ENCODE results near the gene FILIP1. TPM values are rescaled to one million over a fixed set of nuclear protein-coding genes. Genes with fewer than 3 reads are reported as not detected.

Gene FILIP1
- total RNA-seq, 4 donors from 2014 or later: 36.0 to 57.6 (median 48.0) TPM

DNA sequence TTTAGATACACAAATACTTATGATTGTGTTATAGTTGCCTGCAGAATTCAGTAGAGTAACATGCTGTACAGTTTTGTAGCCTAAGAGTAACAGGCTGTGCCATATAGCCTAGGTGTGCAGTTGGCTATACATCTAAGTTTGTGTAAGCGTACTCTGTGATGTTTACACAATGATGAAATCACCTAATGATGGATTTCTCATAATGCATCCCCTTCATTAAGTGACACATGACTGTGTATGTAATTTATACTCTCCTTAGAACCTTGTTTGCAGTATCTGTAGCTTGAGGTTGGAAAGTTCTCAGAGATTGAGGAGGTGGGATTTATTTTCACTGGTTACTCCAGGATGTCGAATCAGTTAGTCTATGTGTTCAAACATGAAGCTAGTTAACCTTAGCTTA, 142.0 kb downstream of the FILIP1 start:
- ATAC-seq: no peak
- Histone ChIP-seq H3K4me3 (no peak overlapping the region), H3K36me3 (peaks cover 0 to 22% of the 10 kb centered on the region in 2 donors), H3K9me3 (no peaks in the 10 kb centered on the region), H3K27ac (no peak overlapping the region), H3K27me3 (no peaks in the 10 kb centered on the region), H3K4me1 (peaks cover 6 to 37% (median 7%) of the 10 kb centered on the region in 3 donors)
- TF ChIP-seq, protein P1, sequence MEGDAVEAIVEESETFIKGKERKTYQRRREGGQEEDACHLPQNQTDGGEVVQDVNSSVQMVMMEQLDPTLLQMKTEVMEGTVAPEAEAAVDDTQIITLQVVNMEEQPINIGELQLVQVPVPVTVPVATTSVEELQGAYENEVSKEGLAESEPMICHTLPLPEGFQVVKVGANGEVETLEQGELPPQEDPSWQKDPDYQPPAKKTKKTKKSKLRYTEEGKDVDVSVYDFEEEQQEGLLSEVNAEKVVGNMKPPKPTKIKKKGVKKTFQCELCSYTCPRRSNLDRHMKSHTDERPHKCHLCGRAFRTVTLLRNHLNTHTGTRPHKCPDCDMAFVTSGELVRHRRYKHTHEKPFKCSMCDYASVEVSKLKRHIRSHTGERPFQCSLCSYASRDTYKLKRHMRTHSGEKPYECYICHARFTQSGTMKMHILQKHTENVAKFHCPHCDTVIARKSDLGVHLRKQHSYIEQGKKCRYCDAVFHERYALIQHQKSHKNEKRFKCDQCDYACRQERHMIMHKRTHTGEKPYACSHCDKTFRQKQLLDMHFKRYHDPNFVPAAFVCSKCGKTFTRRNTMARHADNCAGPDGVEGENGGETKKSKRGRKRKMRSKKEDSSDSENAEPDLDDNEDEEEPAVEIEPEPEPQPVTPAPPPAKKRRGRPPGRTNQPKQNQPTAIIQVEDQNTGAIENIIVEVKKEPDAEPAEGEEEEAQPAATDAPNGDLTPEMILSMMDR (IDR thresholded peaks at IDR 0.05): no peak
- WGBS, 2 donors (ENCODE audit: low coverage in 1 of 2): 66 to 78% methylated on average over 2 of the region's 2 CpGs

DNA sequence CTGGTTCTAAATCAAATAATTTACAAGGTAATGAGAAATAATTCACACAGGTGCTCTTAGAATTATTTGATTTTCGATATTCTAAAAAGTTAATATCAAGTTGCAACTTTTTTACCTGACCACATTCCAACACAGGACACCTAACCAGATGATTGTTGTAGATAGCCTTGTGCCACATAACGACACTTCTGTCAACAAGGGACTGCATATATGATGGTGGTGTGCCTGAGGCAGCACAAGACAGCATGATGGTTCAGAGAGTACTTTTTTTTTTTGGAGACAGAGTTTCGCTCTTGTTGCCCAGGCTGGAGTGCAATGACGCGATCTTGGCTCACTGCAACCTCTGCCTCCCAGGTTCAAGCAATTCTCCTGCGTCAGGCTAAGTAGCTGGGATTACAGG, 142.8 kb downstream of the FILIP1 start:
- peaks cover 0 to 22% of the 10 kb centered on the region in 2 donors for H3K36me3 ChIP-seq
- 82 to 92% methylated on average over 5 of the region's 6 CpGs for WGBS, 2 donors (ENCODE audit: low coverage in 1 of 2)
- TF ChIP-seq POLR2A (IDR thresholded peaks at IDR 0.05): no peak
- TF ChIP-seq POLR2AphosphoS5 (IDR thresholded peaks at IDR 0.05): no peak
- TF ChIP-seq EP300 (IDR thresholded peaks at IDR 0.05): no peak
- TF ChIP-seq, protein P1 (IDR thresholded peaks at IDR 0.05): no peak
- no peaks in the 10 kb centered on the region for H3K27me3 ChIP-seq
- ATAC-seq: no peak
- H3K4me1 ChIP-seq: peaks cover 6 to 37% (median 7%) of the 10 kb centered on the region in 3 donors
- H3K9me3 ChIP-seq: no peaks in the 10 kb centered on the region
- peak overlapping the region in 1 of 4 donors; percentile 74 for H3K27ac ChIP-seq
- no peak overlapping the region for H3K4me3 ChIP-seq

DNA sequence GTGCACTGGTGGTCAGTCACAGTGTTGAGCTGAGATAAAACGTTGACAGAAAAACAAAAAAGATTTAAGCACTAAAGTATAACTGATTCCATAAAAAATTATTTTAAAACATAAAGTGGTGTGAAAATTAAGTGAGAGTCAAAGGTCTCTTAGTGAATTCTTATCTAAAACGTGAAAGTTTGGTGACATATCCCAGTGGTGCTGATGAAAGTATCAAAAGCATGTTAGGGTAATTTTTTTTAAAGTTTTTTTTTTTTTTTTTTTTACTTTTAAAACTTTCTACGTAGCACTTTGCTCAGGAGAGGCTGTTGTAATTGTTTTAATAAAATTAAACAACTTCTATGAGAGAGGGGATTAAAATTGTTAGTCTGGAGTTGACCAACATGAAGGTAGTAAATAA, 143.4 kb downstream of the FILIP1 start:
- WGBS, 2 donors (ENCODE audit: low coverage in 1 of 2): 16 to 24% methylated on average over 3 of the region's 3 CpGs
- H3K4me3 ChIP-seq: peak overlapping the region in 1 of 2 donors; percentile 46

DNA sequence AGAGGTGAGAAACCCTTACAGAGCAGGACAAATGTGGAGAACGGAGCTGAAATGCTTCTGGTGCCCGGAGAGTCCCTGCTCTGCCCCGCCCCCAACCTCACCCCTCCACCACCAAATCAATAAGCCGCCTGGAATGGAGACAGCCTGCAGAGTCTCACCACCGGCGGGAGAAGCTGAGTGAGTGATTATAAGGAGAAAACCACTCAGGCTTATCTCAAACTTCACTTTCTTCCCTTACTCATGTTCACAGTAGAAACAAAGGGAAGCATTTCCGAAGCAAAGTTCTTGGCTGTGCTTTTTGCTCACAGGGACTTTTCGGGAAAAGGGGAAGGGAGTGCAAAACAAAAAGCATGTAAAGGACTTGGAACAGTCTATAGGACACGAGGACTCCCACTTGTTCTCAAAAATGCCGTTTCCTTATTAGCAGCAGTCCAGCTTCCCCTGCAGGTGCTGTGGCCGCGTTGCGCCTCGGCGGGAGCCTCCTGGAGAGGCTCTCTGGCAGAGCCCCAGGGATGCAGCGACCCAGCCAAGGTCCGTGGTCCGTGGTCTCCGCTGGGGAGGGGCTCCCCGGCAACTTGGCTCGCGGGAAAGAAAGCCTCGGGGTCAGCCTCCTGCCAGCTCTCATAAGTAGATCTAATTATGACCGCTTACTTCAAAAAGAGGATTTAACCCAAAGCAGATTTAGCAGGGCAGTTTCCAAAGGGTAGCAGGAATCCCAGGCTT, 144.2 kb downstream of the FILIP1 start:
- Histone ChIP-seq H3K9me3 (no peaks in the 10 kb centered on the region), H3K27ac (peak overlapping the region; percentile 15 to 74 (median 45)), H3K4me1 (peaks cover 6 to 37% (median 7%) of the 10 kb centered on the region in 3 donors), H3K27me3 (no peaks in the 10 kb centered on the region), H3K4me3 (peak overlapping the region; percentile 39 to 46), H3K36me3 (peaks cover 0 to 22% of the 10 kb centered on the region in 2 donors)
- WGBS, 2 donors (ENCODE audit: low coverage in 1 of 2): 5 to 10% methylated on average over 2 to 8 of the region's 24 CpGs
- TF ChIP-seq, protein P1 (IDR thresholded peaks at IDR 0.05): peak in 3 of 4 experiments; percentile 23 to 31 (median 30)
- TF ChIP-seq POLR2AphosphoS5 (IDR thresholded peaks at IDR 0.05): no peak
- no peak for TF ChIP-seq EP300 (IDR thresholded peaks at IDR 0.05)
- TF ChIP-seq POLR2A (IDR thresholded peaks at IDR 0.05): no peak
- ATAC-seq: peak; percentile 34

More for the DNA sequence above, 143.4 kb downstream of the FILIP1 start:
- Histone ChIP-seq H3K27me3 (no peaks in the 10 kb centered on the region), H3K36me3 (peaks cover 0 to 22% of the 10 kb centered on the region in 2 donors), H3K27ac (peak overlapping the region in 2 of 4 donors; percentile 73 to 74), H3K4me1 (peaks cover 6 to 37% (median 7%) of the 10 kb centered on the region in 3 donors), H3K9me3 (no peaks in the 10 kb centered on the region)
- ATAC-seq: no peak
- TF ChIP-seq EP300 (IDR thresholded peaks at IDR 0.05) (no peak), POLR2A (IDR thresholded peaks at IDR 0.05) (no peak), POLR2AphosphoS5 (IDR thresholded peaks at IDR 0.05) (no peak)
- TF ChIP-seq, protein P1 (IDR thresholded peaks at IDR 0.05): no peak

DNA sequence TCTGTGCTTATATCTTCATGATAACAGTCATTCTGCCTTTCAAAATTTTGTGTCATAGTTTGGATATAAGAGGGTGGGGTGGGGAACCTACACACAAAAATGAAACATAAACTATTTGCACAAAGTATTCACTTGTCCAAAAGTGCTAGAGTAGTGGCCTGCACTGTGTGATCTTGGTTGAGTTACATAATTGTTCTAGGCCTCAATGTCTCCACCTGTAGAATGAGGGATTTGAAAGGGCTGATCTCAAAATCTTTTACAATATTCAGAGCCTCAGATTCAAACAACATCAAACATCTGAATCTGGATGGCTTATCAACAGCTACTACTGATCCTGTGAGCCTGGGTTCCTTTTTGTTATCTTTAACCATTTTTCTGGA, 144.7 kb downstream of the FILIP1 start:
- no peaks in the 10 kb centered on the region for H3K27me3 ChIP-seq
- H3K9me3 ChIP-seq: no peaks in the 10 kb centered on the region
- peak overlapping the region in 3 of 4 donors; percentile 17 to 74 (median 73) for H3K27ac ChIP-seq
- no peak for ATAC-seq
- H3K4me3 ChIP-seq: peak overlapping the region; percentile 39 to 46
- H3K4me1 ChIP-seq: peaks cover 6 to 37% (median 7%) of the 10 kb centered on the region in 3 donors
- H3K36me3 ChIP-seq: peaks cover 0 to 21% of the 10 kb centered on the region in 2 donors
- TF ChIP-seq, protein P1 (IDR thresholded peaks at IDR 0.05): no peak
- TF ChIP-seq EP300 (IDR thresholded peaks at IDR 0.05) (no peak), POLR2A (IDR thresholded peaks at IDR 0.05) (no peak), POLR2AphosphoS5 (IDR thresholded peaks at IDR 0.05) (no peak)
